ENCODE data around the gene AKAP13.

AKAP13 gene

GRCh38 chr15:85752491-85752961 is 372.1 kb downstream of the AKAP13 start:
- no peak for TF ChIP-seq ZFX (IDR thresholded peaks at IDR 0.05)
- TF ChIP-seq, protein P1, sequence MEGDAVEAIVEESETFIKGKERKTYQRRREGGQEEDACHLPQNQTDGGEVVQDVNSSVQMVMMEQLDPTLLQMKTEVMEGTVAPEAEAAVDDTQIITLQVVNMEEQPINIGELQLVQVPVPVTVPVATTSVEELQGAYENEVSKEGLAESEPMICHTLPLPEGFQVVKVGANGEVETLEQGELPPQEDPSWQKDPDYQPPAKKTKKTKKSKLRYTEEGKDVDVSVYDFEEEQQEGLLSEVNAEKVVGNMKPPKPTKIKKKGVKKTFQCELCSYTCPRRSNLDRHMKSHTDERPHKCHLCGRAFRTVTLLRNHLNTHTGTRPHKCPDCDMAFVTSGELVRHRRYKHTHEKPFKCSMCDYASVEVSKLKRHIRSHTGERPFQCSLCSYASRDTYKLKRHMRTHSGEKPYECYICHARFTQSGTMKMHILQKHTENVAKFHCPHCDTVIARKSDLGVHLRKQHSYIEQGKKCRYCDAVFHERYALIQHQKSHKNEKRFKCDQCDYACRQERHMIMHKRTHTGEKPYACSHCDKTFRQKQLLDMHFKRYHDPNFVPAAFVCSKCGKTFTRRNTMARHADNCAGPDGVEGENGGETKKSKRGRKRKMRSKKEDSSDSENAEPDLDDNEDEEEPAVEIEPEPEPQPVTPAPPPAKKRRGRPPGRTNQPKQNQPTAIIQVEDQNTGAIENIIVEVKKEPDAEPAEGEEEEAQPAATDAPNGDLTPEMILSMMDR (conservative IDR thresholded peaks at IDR 0.05) = no peak
- H3K27ac ChIP-seq = no peak overlapping the region

- TF ChIP-seq, protein P1 (conservative IDR thresholded peaks at IDR 0.05) = no peak
- no peak for TF ChIP-seq ZFX (IDR thresholded peaks at IDR 0.05)
- no peak overlapping the region for H3K27ac ChIP-seq
These were observed 372.9 kb downstream of the AKAP13 start for GRCh38 chr15:85753261-85753660.

GRCh38 chr15:85753791-85754452 is 373.5 kb downstream of the AKAP13 start:
- TF ChIP-seq, protein P1 (conservative IDR thresholded peaks at IDR 0.05) = no peak
- no peak for TF ChIP-seq ZFX (IDR thresholded peaks at IDR 0.05)
- H3K27ac ChIP-seq = no peak overlapping the region

- TF ChIP-seq, protein P1 (conservative IDR thresholded peaks at IDR 0.05) = no peak
- TF ChIP-seq ZFX (IDR thresholded peaks at IDR 0.05) = no peak
These were observed 374.6 kb downstream of the AKAP13 start for GRCh38 chr15:85754989-85755388.

GRCh38 chr15:85755471-85755870 is 375.1 kb downstream of the AKAP13 start:
- no peak for TF ChIP-seq ZFX (IDR thresholded peaks at IDR 0.05)
- TF ChIP-seq, protein P1 (conservative IDR thresholded peaks at IDR 0.05) = no peak
- no peak overlapping the region for H3K27ac ChIP-seq

More at GRCh38 chr15:85754989-85755388, 374.6 kb downstream of the AKAP13 start:
- no peak overlapping the region for H3K27ac ChIP-seq

- no peak for TF ChIP-seq ZFX (IDR thresholded peaks at IDR 0.05)
- TF ChIP-seq, protein P1 (conservative IDR thresholded peaks at IDR 0.05) = no peak
- no peak overlapping the region for H3K27ac ChIP-seq
These were observed 375.5 kb downstream of the AKAP13 start for GRCh38 chr15:85755942-85756341.

- TF ChIP-seq, protein P1 (conservative IDR thresholded peaks at IDR 0.05) = no peak
- TF ChIP-seq ZFX (IDR thresholded peaks at IDR 0.05) = no peak
- H3K27ac ChIP-seq = no peak overlapping the region
These were observed 376.1 kb downstream of the AKAP13 start for GRCh38 chr15:85756411-85757072.

Data from C4-2B (cell line).